Peyer's patch (tissue), 4 donors: ENCODE data around the gene STIP1. TPM values are rescaled to one million over a fixed set of nuclear protein-coding genes. Genes with fewer than 3 reads are reported as not detected.

Experiments used
- DNase-seq, 3 donors: peaks; one replicate each; pipeline ENCODE4 v3.0.0-alpha.2; 2017 to 2019
- H3K27ac ChIP-seq, 4 donors: fragments of 200-600 bp; sonication (generic); one replicate each; pipeline ENCODE4 v1.5.1; 2016 to 2019
- H3K27me3 ChIP-seq, 2 donors: fragments of 200-600 bp; sonication (generic); one replicate each; pipeline ENCODE4 v1.5.1; 2019
- H3K36me3 ChIP-seq, 3 donors: fragments of 200-600 bp; sonication (generic); one replicate each; pipeline ENCODE4 v1.5.1; 2016 to 2019
- H3K4me1 ChIP-seq, 4 donors: fragments of 200-600 bp; sonication (generic); one replicate each; pipeline ENCODE4 v1.5.1; 2016 to 2019
- H3K4me3 ChIP-seq, 4 donors: fragments of 200-600 bp; sonication (generic); 1 replicate in 3 of 4; 2 replicates in 1 of 4; pipeline ENCODE4 v1.5.1; 2016 to 2019; ENCODE audit warnings: mild to moderate bottlenecking in 1 of 4
- H3K9me3 ChIP-seq, 4 donors: fragments of 200-600 bp; sonication (generic); one replicate each; pipeline ENCODE4 v1.5.1; 2016 to 2019; ENCODE audit warnings: mild to moderate bottlenecking in 1 of 4
- POLR2A ChIP-seq, 2 donors: fragments of 450-650 bp; IDR thresholded peaks; one replicate each; pipeline ENCODE4 v1.5.1; 2017; ENCODE audit warnings: antibody characterized with exemption in 2 of 2, mild to moderate bottlenecking in 2 of 2, moderate library complexity in 2 of 2
- total RNA-seq, 4 donors: library from RNA; depleted of rRNA; stranded (reverse); fragments of >200 nt; gene quantifications; one replicate each; pipeline ENCODE4 v1.1.0, GENCODE V29; 2016
- TF ChIP-seq, protein P1 (sequence below), 6 experiments: fragments of 450-650 bp in 4 of 6; fragments of 200-600 bp in 2 of 6; sonication (generic) in 1 of 6; IDR thresholded peaks; one replicate each; pipeline ENCODE4 v1.5.1; 2017 to 2019; ENCODE audit warnings: antibody characterized with exemption in 6 of 6, mild to moderate bottlenecking in 3 of 6, moderate library complexity in 1 of 6

STIP1 gene
- total RNA-seq, 4 donors from 2014 or later, result 50.3 to 106 (median 67.0) TPM

DNA sequence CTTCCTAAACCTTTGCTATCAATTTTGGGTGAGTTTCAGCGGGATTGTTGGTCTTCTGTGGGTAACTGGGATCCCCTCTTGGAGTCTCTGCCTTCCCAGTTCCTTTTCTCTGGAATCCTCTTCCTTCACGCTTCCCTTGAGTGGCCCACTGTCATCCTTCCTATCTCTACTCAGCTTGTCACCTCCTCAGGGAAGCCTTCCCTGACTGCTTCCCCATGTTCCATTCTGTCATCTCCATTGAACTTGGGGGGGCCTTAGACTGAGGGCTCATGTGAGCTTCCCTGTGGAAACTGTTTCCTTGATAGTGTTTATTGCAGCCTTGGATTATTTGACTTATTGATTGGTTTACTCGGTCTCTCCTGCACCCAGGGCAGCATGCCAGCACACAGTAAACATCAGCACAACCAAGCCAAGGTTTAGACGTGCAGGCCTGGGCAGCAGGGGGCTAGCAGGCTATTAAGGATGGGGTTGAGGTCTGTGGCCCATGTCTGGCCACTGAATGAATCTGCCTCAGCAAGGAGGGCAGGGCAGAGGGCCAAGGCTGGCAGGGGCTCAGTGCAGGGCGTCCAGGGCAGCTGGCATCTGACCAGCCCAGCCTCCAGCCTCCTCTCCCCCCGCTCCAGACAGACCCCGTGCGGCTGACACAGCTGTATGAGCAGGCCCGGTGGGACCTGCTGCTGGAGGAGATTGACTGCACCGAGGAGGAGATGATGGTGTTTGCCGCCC lies 32.8 kb downstream of the STIP1 start:
- H3K27ac ChIP-seq, result no peak overlapping the region
- H3K36me3 ChIP-seq, result peaks cover 0 to 44% (median 0%) of the 10 kb centered on the region in 3 donors
- DNase-seq, result no peak
- H3K9me3 ChIP-seq, result no peaks in the 10 kb centered on the region
- no peaks in the 10 kb centered on the region for H3K27me3 ChIP-seq
- no peak overlapping the region for H3K4me3 ChIP-seq
- H3K4me1 ChIP-seq, result no peaks in the 10 kb centered on the region
- TF ChIP-seq, protein P1, sequence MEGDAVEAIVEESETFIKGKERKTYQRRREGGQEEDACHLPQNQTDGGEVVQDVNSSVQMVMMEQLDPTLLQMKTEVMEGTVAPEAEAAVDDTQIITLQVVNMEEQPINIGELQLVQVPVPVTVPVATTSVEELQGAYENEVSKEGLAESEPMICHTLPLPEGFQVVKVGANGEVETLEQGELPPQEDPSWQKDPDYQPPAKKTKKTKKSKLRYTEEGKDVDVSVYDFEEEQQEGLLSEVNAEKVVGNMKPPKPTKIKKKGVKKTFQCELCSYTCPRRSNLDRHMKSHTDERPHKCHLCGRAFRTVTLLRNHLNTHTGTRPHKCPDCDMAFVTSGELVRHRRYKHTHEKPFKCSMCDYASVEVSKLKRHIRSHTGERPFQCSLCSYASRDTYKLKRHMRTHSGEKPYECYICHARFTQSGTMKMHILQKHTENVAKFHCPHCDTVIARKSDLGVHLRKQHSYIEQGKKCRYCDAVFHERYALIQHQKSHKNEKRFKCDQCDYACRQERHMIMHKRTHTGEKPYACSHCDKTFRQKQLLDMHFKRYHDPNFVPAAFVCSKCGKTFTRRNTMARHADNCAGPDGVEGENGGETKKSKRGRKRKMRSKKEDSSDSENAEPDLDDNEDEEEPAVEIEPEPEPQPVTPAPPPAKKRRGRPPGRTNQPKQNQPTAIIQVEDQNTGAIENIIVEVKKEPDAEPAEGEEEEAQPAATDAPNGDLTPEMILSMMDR (IDR thresholded peaks at IDR 0.05), result no peak
- TF ChIP-seq POLR2A (IDR thresholded peaks at IDR 0.05), result no peak

DNA sequence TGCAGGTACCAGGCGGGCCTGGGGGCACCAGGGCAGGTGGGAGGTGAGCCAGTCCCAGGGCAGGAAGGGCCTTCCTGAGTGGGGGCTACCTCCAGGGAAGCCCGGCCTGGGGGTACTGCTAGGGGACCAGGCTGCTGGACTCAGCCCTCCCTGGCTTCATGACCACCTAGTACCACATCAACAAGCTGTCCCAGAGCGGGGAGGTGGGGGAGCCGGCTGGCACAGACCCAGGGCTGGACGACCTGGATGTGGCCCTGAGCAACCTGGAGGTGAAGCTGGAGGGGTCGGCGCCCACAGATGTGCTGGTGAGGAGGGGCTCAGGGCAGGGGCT lies 33.3 kb downstream of the STIP1 start:
- TF ChIP-seq, protein P1 (IDR thresholded peaks at IDR 0.05), result no peak
- no peak overlapping the region for H3K27ac ChIP-seq
- H3K4me1 ChIP-seq, result no peaks in the 10 kb centered on the region
- no peaks in the 10 kb centered on the region for H3K27me3 ChIP-seq
- no peak overlapping the region for H3K4me3 ChIP-seq
- peaks cover 0 to 44% (median 0%) of the 10 kb centered on the region in 3 donors for H3K36me3 ChIP-seq
- no peak for DNase-seq
- H3K9me3 ChIP-seq, result no peaks in the 10 kb centered on the region

DNA sequence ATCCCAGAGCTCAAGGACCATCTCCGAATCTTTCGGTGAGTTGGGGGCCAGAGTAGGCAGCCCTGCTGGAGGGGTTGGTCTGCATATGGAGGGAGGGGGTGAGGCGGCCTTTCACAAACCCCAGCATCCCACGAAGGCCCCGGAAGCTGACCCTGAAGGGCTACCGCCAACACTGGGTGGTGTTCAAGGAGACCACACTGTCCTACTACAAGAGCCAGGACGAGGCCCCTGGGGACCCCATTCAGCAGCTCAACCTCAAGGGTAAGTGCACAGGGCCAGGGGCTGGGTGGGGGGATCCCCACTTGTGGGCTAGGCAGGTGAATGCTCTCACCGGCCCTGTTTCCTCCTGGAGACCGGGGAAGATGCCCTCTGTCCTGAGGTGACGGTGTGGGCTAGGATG lies 33.8 kb downstream of the STIP1 start:
- Histone ChIP-seq H3K27ac (no peak overlapping the region), H3K9me3 (no peaks in the 10 kb centered on the region), H3K4me3 (no peak overlapping the region), H3K36me3 (peaks cover 0 to 44% (median 0%) of the 10 kb centered on the region in 3 donors), H3K4me1 (peaks cover 0 to under 1% (median 0%) of the 10 kb centered on the region in 4 donors), H3K27me3 (no peaks in the 10 kb centered on the region)
- TF ChIP-seq, protein P1 (IDR thresholded peaks at IDR 0.05), result no peak
- no peak for TF ChIP-seq POLR2A (IDR thresholded peaks at IDR 0.05)
- no peak for DNase-seq

- DNase-seq, result no peak
- no peak overlapping the region for H3K27ac ChIP-seq
- peaks cover 0 to 6% (median 1%) of the 10 kb centered on the region in 4 donors for H3K4me1 ChIP-seq
- H3K9me3 ChIP-seq, result no peaks in the 10 kb centered on the region
- H3K4me3 ChIP-seq, result no peak overlapping the region
- TF ChIP-seq, protein P1 (IDR thresholded peaks at IDR 0.05), result no peak
- TF ChIP-seq POLR2A (IDR thresholded peaks at IDR 0.05), result no peak
- H3K36me3 ChIP-seq, result peaks cover 0 to 41% (median 0%) of the 10 kb centered on the region in 3 donors
- H3K27me3 ChIP-seq, result no peaks in the 10 kb centered on the region
These were observed 34.3 kb downstream of the STIP1 start for GRCh38 chr11:64220271-64220670.

- H3K9me3 ChIP-seq, result no peaks in the 10 kb centered on the region
- peaks cover 0 to 10% (median 4%) of the 10 kb centered on the region in 4 donors for H3K4me1 ChIP-seq
- no peak for DNase-seq
- peaks cover 0 to 38% (median 0%) of the 10 kb centered on the region in 3 donors for H3K36me3 ChIP-seq
- no peak overlapping the region for H3K27ac ChIP-seq
- TF ChIP-seq, protein P1 (IDR thresholded peaks at IDR 0.05), result no peak
- TF ChIP-seq POLR2A (IDR thresholded peaks at IDR 0.05), result no peak
- H3K27me3 ChIP-seq, result no peaks in the 10 kb centered on the region
- H3K4me3 ChIP-seq, result no peak overlapping the region
These were observed 34.8 kb downstream of the STIP1 start for GRCh38 chr11:64220798-64221197.
